Measurements from ENCODE around the gene CLECL1.

GRCh38 chr12:9740106-9740750 lies 7.3 kb upstream of the CLECL1 start:
- TF ChIP-seq, protein P1, sequence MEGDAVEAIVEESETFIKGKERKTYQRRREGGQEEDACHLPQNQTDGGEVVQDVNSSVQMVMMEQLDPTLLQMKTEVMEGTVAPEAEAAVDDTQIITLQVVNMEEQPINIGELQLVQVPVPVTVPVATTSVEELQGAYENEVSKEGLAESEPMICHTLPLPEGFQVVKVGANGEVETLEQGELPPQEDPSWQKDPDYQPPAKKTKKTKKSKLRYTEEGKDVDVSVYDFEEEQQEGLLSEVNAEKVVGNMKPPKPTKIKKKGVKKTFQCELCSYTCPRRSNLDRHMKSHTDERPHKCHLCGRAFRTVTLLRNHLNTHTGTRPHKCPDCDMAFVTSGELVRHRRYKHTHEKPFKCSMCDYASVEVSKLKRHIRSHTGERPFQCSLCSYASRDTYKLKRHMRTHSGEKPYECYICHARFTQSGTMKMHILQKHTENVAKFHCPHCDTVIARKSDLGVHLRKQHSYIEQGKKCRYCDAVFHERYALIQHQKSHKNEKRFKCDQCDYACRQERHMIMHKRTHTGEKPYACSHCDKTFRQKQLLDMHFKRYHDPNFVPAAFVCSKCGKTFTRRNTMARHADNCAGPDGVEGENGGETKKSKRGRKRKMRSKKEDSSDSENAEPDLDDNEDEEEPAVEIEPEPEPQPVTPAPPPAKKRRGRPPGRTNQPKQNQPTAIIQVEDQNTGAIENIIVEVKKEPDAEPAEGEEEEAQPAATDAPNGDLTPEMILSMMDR (conservative IDR thresholded peaks at IDR 0.05; ENCODE audit: low read depth, low read length) = no peak
- no peak for TF ChIP-seq EZH2 (IDR thresholded peaks at IDR 0.05; ENCODE audit: borderline replicate concordance, low read depth, low read length, poor library complexity, severe bottlenecking)

Measured in A673 (cell line).